ENCODE results near the gene EIF3D. TPM values are rescaled to one million over a fixed set of nuclear protein-coding genes. Genes with fewer than 3 reads are reported as not detected.
A peak's percentile ranks its signal among the peaks of the same experiment; 100 is the strongest.
"Not testable (repeated sequence)": the region's sequence is repeated elsewhere in the genome, so short reads cannot be mapped to it uniquely, and the experiment has no call there.

Gene EIF3D
- total RNA-seq, 1 donor from 2014 or later: 169 TPM

GRCh38 chr22:36550701-36551495, 21.9 kb upstream of the EIF3D start:
- no peak for DNase-seq (ENCODE audit: low spot score)

- DNase-seq (ENCODE audit: low spot score): no peak
Observed at GRCh38 chr22:36549033-36549432, 20.1 kb upstream of the EIF3D start.

GRCh38 chr22:36548606-36549005, 19.6 kb upstream of the EIF3D start:
- DNase-seq (ENCODE audit: low spot score): no peak

GRCh38 chr22:36546932-36547331, 18.0 kb upstream of the EIF3D start:
- no peak for DNase-seq (ENCODE audit: low spot score)

GRCh38 chr22:36546092-36546804, 17.3 kb upstream of the EIF3D start:
- DNase-seq (ENCODE audit: low spot score): no peak

GRCh38 chr22:36544107-36544620, 15.2 kb upstream of the EIF3D start:
- DNase-seq (ENCODE audit: low spot score): no peak

- peak; percentile 65 for DNase-seq (ENCODE audit: low spot score)
Observed at GRCh38 chr22:36541831-36542411, 13.0 kb upstream of the EIF3D start.

GRCh38 chr22:36540867-36541642, 12.1 kb upstream of the EIF3D start:
- DNase-seq (ENCODE audit: low spot score): no peak

GRCh38 chr22:36538529-36538928, 9.6 kb upstream of the EIF3D start:
- no peak for DNase-seq (ENCODE audit: low spot score)

- DNase-seq (ENCODE audit: low spot score): no peak
Observed at GRCh38 chr22:36536717-36537116, 7.8 kb upstream of the EIF3D start.

GRCh38 chr22:36533320-36533719, 4.4 kb upstream of the EIF3D start:
- not testable (repeated sequence) for DNase-seq (ENCODE audit: low spot score)

- no peak for DNase-seq (ENCODE audit: low spot score)
Observed at GRCh38 chr22:36532466-36532865, 3.5 kb upstream of the EIF3D start.

- no peak for DNase-seq (ENCODE audit: low spot score)
Observed at GRCh38 chr22:36528341-36528740, 625 bp downstream of the EIF3D start.

GRCh38 chr22:36522662-36523061, 6.3 kb downstream of the EIF3D start:
- DNase-seq (ENCODE audit: low spot score): no peak

- DNase-seq (ENCODE audit: low spot score): no peak
Observed at GRCh38 chr22:36520423-36520822, 8.5 kb downstream of the EIF3D start.

- not testable (repeated sequence) for DNase-seq (ENCODE audit: low spot score)
Observed at GRCh38 chr22:36519906-36520305, 9.1 kb downstream of the EIF3D start.

- no peak for DNase-seq (ENCODE audit: low spot score)
Observed at GRCh38 chr22:36514766-36515165, 14.2 kb downstream of the EIF3D start.

- no peak for DNase-seq (ENCODE audit: low spot score)
Observed at GRCh38 chr22:36512991-36513390, 16.0 kb downstream of the EIF3D start.

GRCh38 chr22:36512333-36512732, 16.6 kb downstream of the EIF3D start:
- DNase-seq (ENCODE audit: low spot score): no peak

GRCh38 chr22:36510966-36511881, 17.7 kb downstream of the EIF3D start:
- DNase-seq (ENCODE audit: low spot score): no peak

- DNase-seq (ENCODE audit: low spot score): no peak
Observed at GRCh38 chr22:36510384-36510783, 18.6 kb downstream of the EIF3D start.

All from ureter (tissue), 1 donor.